ENCODE data around the gene PCDH12.
"Not testable (repeated sequence)": the region's sequence is repeated elsewhere in the genome, so short reads cannot be mapped to it uniquely, and the experiment has no call there.

PCDH12 gene

DNA sequence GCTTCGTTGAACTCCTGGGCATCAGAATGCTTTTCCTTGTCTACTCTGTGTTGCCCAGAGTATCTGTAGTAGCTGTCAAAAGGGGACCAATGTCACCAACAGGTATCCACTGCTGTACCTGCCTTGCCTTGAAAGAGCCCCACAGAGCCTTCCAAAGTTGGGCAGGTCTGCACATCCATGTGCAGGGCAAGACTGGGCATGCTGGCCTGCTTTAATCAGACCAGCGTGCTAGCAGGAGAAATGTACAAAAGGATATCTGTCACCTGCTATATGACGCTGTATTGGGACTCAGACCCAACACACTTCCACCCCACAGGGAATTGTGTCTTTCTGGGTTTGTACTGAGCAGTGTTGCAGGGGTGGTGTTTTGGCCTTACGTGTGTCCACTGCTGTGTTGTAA lies 22.5 kb downstream of the PCDH12 start:
- DNase-seq, result no peak

DNA sequence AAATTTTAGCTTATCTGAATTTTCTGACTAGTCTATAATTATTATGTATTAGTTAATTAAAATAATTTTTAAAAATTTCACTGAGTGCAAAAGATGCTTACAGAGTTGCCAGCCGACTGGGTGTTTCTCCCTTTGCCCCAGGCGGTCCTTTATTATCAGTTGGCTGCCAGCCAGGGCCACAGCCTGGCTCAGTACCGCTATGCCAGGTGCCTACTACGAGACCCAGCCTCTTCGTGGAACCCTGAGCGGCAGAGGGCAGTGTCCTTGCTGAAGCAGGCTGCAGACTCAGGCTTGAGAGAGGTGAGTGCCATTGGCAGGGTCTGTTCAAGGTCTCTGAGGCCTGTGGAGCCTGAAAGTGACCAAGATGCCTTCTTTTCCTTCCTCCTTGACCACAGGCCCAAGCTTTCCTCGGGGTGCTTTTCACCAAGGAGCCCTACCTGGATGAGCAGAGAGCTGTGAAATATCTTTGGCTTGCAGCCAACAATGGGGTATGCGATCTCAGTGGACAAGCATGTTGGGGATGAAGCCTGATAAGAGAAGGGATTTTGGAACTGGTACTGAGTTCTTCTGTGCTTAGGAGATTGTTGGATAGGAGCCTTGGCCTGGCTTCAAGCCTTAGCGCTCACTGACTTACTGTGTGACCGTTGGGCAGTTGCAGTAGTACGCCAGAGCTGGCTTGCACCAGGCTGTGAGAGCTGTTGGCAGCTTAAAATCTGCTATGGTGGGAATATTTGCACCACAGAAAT lies 23.7 kb downstream of the PCDH12 start:
- no peak for DNase-seq

DNA sequence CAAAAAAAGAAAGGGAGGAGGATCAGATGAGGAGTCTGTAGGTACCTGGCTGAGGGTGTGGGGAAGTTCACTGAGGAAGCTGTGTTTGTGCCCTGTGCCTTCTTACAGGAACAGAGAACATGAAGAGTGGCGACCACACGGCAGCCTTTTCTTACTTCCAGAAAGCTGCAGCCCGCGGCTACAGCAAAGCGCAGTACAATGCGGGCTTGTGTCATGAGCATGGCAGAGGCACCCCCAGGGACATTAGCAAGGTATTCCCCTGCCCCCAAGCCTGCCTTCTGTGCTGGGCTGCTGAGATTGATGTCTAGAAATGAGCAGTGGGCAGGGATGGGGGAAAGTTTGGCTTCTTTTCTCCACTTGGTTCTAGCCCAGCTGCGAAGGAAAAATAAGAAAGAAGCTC lies 24.9 kb downstream of the PCDH12 start:
- DNase-seq, result no peak

DNA sequence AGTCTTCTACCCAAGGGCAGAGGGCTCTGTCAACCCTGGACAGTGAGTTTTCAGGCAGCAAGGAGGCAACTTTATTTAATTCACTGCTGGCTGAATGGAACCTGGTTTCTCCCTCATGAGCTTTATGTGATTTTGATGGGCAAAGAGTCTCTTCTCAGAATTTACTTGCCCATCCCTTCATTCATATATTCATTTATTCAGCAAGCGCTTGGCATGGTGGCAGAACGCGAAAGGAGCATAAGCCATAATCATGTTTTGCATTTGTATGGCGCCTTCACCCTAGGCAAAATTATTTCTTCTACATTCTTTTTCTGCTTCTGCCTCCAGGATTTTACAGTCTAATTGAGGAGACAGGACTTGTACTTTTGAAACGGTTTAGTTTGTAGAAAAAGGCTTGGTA lies 26.3 kb downstream of the PCDH12 start:
- DNase-seq, result no peak

DNA sequence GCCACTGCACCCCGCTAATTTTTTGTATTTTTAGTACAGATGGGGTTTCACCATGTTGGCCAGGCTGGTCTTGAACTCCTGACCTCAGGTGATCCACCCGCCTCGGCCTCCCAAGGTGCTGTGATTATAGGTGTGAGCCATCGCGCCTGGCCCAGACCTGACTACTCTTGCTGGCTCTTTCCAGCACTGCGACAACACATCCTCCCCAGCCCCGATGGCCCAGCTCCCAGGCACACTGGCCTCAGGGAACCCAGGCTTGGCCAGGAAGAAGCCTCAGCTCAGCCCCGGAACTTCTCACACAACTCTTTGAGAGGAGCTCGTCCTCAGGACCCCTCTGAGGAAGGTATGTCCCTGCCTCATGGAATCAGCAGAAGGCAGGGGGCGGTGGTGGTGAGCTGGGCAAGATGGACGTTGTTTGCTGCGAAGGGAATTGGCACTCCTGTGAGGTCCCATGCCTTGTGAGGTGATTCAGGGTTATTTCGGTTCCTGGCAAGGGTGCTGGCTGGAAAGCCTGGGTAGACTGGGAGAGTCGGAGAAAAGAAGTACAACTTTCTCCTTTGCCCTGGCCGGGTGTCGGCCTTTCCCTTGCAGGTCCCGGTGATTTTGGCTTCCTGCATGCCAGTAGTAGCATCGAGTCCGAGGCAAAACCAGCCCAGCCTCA lies 28.5 kb downstream of the PCDH12 start:
- DNase-seq, result no peak

DNA sequence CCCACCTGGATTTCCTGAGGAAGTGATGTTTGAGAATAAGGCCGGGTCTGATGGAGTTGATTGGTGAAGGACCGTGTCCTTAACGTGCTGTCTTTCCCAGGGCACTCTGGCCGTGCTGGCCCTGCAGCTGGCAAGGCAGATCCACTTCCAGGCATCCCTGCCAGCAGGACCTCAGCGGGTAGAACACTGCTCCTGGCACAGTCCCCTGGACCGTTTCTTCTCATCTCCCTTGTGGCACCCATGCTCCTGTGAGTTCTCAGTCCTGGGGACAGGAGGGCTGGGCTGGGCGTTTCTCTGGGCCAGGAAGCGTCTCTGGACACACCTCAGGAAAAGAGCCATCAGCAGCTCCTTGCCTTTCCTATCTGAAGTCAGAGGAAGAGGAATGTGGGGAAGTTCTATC lies 30.0 kb downstream of the PCDH12 start:
- DNase-seq, result no peak

DNA sequence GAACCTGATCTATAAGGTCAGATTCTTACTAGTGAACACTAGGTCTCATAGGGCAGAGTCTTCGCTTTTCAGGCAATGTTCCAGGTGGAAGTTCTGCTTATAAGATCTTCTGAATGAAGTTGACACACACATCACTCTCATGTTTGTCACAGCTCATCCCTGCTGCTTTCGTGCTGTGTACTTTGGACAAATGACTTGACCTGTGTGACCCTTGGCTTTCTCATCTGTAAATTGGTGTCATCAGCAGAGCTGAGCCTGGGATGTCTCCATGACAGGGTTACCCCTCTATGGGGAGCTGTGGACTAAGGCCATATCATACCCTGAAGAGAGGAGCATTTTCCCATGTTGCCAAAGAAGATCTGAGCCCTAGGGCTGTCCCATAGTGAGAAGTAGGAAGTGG lies 31.6 kb downstream of the PCDH12 start:
- no peak for DNase-seq

DNA sequence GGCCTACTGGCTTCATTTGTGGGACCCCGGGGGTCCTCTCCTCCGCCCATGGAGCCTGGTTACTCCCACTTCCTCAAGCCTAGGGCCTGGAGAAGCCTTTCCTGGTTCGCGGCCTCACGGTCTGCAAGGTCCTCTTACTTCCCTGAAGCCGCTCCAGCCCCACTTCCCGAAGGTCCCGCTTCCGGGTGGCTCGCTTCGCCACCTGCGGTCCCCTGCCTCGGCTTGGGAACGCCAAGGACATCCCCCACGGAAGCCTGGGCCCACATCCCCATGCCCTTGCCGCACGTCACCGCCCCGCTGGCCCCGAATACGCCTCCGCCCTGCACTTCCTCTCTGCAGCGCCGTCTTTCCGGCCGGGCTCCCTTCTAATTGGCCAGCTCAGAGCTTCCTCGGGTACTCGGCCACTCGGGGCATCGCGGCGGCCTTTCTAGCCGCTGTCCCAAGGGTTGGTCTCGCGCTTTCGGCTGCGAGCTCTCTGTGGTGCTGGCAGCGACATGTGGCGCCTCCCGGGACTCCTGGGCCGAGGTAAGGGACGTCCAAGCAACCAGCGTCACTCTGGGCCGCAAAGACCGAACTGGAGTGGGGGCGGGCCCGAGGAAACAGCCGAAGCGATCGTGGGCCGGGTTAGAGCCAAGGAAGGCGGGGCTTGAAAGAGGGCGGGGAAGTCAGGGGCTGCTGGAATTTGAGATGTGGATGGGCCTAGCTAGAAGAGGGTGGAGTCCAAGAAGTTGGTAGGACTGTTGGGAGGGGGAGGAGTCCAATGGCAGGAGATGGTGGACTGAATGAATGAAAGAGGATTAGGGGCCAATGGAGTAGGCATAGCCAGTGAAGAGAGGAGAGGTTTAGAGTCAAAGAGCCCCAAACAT lies 34.3 kb downstream of the PCDH12 start, which contains the start of gene DELE1:
Gene DELE1 (plus strand): TSS at position 424 of the 866 bp plus-strand sequence. CDS start 71 bp downstream, at position 495.
- DNase-seq, result peak; percentile 90

DNA sequence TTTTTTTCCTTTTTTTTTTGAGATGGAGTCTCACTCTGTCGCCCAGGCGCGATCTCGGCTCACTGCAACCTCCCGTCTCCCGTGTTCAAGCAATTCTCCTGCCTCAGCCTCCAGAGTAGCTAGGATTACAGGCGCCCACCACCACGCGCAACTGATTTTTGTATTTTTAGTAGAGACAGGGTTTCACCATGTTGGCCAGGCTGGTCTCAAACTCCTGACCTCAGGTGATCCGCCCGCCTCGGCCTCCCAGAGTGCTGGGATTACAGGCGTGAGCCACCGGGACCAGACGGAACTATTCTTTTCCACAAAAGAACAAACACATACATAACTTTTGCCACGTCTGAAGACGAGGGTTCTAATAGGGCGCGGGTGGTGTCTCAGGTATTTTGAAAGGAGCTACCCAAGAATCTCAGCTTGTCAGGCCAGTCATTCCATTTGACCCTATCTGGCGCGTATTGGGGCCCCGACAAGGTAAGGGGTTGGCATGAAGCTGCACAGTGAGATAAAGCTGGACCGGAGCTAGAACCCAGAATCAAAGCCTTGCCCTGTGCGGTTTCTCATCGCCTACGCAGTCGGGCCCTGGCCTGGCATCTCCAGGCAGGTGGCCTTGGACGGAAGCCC lies 35.1 kb downstream of the PCDH12 start:
- DNase-seq, result not testable (repeated sequence)

DNA sequence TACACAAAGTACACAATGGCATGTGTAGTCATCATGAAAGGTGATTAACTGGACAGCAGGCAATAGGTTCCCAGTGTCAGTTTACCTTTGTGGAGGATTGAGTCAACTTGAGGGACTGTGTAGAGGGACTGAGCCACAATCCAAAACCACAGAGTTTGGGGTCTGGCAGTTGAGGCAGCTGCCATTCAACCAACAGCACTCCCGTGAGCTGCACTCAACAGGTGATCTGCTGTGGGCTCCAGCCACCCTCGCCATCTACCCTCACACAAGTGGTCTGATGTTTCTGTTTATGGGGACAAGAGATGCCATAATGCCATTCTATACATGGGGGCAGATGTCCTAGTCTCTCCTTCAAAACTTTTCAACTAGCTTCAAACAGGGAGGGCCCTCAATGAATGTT lies 37.2 kb downstream of the PCDH12 start:
- no peak for DNase-seq

DNA sequence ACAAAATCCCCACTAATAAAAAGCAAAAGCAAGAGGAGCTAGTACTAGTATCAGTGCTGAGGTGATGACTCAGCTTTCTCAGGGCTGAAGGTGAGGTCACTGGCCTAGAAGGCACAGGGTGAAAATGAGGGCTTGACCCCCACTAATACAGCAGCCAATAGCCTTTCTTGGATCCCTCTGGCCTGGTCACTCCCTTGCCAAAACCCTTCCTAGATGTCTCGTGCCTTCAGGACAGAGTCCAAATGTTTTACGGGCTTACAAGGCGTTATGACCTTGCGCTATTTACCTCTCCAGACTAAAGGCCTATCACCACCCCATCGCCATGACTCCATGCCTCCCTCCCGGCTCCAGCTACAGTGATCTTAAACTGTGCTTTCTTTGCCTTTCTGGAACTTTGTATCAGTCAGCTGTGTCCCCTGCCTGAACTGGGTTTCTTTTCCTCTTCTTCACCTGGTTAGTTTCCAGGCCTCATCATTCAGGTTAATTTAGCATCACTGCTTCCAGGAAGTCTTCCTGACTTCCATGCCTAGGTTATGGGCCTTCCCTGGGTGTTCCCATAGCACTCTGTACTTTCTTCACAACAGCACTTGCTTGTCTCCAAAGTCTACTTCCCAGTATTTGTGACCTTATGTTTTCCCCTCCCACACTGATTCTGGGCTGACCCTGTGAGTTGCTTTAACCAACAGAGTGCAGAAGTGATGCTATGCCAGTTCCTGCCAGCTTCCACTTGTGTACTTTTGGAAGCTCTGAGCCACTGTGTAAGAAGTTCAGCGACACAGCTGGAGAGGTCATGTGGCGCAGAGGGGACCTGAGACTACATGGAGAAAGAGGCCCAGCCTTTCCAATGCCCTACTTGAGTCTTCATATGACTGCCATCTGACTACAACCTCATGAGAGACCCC lies 38.5 kb downstream of the PCDH12 start:
- DNase-seq, result no peak

DNA sequence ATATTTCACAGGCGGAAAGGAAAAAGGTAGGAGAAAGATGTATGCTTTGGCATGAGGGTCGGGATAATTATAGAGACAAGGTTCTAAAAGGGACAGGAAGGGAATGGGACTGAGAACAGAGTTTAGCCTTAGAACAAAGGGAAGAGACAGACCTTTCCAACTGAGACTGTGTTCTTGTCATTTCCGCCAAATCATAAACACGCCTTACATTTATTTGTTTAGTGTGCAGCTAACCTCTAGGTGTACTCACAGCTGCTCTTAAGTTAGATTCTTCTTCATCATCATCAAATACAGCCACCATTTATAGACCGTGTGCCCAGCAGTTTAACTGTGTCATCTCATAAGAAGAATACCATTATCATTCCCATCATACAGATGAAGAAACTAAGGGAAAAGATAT lies 40.2 kb downstream of the PCDH12 start:
- no peak for DNase-seq

DNA sequence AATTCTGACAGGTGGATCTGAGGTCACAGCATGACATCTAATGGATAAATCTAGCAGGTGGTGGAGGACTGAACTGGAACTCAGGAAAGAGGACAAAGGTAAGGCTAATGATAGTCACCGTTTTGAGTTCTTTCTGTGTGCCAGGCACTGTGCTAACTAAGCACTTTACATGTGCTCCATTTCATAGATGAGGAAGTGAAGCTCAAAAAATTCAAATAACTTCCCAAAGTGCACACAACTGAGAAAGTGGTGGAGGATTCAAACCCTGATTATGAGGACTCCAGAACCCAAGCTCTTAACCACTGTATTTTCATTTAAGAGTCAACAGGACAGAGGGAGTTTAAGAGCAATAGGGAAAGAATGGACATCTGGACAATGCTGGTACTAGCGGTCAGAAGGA lies 41.5 kb downstream of the PCDH12 start:
- DNase-seq, result no peak

DNA sequence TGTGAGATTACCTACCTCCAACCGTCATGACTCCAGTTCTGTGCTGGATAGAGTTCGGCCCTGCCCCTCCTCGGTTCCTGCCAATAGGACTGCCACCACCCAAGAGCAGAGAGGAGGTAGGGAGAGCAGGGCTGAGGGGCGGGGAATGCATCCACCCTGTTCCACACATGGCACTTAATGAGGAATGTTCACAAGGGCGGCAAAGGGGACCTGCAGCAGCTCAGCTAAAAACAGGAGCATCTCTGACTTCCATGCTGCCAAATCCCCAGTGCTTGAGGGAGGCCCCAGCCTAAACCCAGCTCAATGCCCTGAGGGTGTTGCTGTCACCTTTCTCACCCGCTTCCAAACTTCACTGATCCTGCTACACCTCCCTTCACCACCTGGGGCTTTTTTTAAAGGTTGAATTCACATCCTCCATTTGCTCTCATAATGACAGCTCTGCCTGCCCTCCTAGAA lies 42.1 kb downstream of the PCDH12 start:
- DNase-seq, result no peak

DNA sequence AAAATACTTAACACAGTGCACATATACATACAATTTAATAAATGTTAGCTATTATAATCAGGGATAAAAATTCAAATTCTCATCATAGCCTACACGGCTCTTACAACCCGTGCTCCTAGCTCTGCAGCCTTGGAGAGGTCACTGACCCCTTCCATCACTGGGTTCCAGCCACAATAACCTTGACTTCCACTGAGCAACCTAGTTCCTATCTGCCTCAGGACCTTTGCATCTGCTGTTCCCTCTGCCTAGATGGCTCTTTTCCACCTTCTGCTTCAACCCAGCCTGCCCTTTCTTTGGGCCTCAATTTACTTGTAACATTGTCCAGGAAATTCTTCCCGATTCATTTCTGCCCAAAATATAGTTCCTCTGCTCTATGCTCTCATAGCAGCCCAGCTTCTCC lies 43.2 kb downstream of the PCDH12 start:
- DNase-seq, result no peak

DNA sequence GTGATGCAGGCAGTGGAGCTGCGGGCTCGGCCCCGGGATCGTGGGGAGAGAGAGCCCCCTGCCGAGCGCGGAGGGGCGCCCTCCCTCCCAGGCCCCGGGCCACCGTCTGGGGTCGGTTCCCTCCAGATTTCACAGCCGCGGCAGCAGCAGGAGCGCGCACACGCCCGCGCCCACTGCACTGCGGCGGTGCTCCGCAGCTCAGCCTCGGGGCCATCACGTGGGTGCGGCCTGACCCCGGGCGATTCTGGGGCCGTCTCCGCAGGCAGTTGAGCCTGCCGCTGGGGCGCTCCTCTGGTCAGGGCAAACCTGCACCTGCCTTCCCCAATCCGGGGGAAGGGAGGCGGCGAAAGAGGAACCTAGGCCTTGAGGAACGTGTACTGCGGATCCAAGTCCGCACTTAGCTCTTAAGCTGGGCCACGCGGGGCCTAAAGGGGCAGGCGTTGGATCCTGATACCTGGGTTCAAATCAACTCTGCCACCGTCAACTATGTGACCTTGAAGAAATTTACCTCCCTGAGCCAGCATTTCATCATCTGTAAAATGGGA lies 43.7 kb downstream of the PCDH12 start:
- no peak for DNase-seq

DNA sequence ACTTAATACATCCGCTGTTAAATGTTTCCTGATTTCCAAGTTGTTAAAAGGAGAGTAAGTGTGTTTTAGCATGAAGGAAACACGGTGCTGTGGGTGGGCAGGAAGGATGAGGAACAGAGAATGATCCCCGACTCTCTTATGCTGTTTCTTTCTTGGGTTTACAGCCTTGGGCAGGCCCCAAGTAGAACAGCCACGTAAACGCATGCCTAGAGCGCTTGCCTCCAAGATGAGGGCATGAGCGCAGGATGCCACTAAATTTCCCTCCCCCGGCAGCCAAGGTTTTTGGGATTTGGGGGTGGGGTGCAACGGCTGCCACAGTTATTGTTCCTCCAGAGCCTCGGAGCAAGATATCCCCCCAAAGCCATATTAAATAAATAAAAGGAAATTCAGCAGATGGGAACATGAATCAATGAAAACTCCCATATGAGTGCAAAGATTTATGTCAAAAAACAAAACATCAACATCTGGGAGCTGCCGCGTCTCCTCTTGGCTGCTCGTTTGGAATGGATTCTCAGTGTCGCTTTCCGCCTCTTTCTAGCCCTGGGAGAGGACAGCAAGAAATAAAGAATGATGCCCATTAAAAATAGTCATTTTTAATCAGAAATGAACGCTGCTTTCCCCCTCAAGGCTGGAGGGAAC lies 44.3 kb downstream of the PCDH12 start:
- DNase-seq, result no peak

DNA sequence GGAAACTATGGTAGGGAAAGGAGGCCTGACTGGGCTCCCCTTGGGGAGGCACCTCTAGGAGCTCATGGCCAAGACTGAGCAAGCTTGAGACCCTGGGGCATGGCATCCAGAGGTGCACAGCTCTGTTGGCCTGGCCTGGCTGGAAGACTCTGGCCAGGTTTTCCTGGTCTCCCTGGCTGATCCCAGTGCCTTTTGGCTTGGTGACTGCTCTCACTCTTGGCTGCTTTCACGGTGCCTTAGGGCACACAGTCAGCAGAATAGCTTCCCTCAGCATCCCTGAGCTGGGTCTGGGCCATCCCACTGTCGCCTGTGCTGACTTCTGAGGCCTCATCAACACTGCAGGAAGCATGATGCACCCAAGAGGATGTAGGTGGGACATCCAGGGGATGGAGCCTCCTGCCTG lies 47.7 kb downstream of the PCDH12 start:
- DNase-seq, result no peak

DNA sequence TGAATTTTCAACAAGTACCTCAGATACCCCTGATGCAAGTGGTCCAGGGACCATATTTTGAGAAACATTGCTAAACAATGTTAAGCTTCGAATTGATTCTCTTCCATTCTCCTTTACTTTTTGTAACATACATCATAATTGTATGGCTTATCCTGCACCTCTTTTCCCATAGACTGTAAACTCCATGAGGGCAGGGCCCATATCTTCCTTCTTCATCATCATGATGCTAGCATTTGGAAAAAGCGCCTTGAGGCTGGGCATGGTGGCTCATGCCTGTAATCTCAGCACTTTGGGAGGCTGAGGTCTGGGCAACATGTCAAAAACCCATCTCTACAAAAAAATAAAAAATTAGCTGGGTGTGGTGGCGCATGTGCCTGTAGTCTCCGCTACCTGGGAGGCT lies 48.8 kb downstream of the PCDH12 start:
- no peak for DNase-seq

DNA sequence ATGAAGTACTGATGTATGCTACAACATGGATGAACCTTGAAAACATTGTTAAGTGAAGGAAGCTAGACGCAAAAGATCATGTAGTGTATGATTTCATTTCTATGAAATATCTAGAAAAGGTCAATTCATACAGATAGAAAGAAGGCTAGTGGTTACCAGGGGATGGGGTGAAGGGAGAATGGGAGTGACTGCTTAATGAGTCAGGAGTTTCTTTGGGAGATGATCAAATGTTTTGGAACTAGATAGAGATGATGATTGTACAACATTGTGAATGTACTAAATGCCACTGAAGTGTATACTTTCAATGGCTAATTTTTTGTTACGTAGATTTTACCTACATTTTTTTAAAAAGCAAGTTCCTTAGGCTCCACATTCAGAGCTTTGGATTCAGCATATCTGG lies 49.2 kb downstream of the PCDH12 start:
- DNase-seq, result no peak

DNA sequence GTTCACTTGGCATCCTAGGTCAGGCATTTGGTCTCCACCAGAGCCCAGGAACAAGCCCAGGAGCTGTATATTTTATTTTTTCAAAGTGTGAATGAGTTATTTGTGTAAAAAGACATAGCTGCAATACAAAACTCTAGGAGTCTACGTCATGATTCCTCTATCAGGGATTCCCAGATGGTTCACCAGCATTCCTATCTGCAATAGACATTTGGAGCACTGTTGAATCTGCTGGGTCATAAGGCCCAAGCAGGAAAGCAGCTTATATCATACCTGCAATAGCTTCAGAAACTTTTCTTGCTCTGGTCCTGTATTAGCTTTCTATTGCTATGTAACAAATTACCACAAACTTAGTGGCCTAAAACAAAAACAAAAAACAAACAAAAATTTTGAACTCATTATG lies 51.0 kb downstream of the PCDH12 start:
- DNase-seq, result no peak

All from NCI-H446 (cell line).